GM12801 (cell line): Measurements from ENCODE around the gene CDK9.

Experiments used
- CTCF ChIP-seq: IDR thresholded peaks from one replicate; pipeline ENCODE4 v1.5.1; 2011; ENCODE audit warnings: control low read depth; ENCODE audit not compliant: insufficient read length; ENCODE audit errors: extremely low read depth

CDK9 gene

GRCh38 chr9:127771570-127772189, 14.2 kb upstream of the CDK9 start:
- TF ChIP-seq CTCF, result no peak

GRCh38 chr9:127772603-127773002, 13.2 kb upstream of the CDK9 start:
- no peak for TF ChIP-seq CTCF

GRCh38 chr9:127773272-127773671, 12.6 kb upstream of the CDK9 start:
- TF ChIP-seq CTCF, result no peak

- no peak for TF ChIP-seq CTCF
Observed at GRCh38 chr9:127773981-127774380, 11.9 kb upstream of the CDK9 start.

- no peak for TF ChIP-seq CTCF
Observed at GRCh38 chr9:127776195-127776923, 9.5 kb upstream of the CDK9 start.

- TF ChIP-seq CTCF, result no peak
Observed at GRCh38 chr9:127776924-127777289, 8.9 kb upstream of the CDK9 start.

GRCh38 chr9:127777368-127777980, 8.4 kb upstream of the CDK9 start:
- no peak for TF ChIP-seq CTCF
